ELR (cell line): ENCODE measurements around the gene PTPN1.
"Not testable (repeated sequence)": the region's sequence is repeated elsewhere in the genome, so short reads cannot be mapped to it uniquely, and the experiment has no call there.

Source experiments
- DNase-seq: peaks from one replicate; pipeline ENCODE4 v3.0.0-alpha.2; 2015; ENCODE audit warnings: low read depth

The PTPN1 gene

DNA sequence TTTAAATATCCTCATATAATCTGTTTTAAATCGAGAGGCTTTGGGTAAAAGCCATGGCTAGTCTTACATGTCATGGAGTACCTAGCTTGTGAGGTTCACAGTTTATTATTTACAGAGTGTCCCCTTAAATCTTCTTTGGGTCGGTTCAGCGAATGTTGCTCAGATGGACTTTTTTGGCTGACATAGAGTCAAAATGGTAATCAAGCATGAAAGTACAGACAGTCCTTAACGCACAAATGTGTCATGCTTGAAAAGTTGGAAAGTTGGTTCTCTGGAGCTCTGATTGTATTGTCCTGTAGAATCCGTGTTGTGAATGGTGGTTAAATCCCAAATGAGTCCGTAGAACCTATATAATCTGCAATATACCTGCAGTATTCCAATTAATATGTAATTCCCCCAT, 22.0 kb downstream of the PTPN1 start:
- no peak for DNase-seq

DNA sequence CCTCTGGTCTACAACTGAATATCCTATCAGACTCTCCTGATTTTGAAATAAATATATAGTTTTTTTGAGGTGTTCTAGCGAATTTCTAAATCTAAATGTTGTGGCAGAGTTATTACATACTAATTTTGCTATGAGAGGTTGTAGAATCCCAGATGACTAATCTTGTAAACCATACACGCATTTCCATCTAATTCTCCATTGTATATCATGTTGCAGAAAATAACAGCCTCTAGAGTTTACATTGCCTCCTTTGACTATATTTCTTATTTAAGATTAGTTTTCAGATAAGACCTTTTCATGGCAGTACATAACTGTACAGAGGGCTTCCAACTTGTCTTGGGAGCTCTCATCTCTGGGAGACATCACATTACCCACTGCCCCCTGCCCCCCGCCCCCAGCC, 22.9 kb downstream of the PTPN1 start:
- DNase-seq, result peak; percentile 73

GRCh38 chr20:50533464-50533863, 23.3 kb downstream of the PTPN1 start:
- DNase-seq, result no peak

DNA sequence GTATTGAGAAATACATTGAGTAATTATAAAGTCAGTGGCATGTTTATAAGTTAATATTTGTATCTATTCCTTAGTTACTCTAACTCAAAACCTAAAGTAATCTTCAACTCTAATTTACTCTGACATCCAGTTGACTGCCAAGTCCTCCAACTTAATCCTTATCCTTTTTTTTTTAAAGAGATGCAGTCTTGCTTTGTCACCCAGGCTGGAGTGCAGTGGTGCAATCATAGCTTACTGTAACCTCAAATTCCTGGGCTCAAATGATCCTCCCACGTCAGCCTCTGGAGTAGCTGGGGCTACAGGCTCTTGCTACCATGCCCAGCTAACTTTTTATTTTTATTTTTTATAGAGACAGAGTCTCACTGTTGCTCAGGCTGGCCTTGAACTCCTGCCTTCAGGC, 24.4 kb downstream of the PTPN1 start:
- peak; percentile 78 for DNase-seq

DNA sequence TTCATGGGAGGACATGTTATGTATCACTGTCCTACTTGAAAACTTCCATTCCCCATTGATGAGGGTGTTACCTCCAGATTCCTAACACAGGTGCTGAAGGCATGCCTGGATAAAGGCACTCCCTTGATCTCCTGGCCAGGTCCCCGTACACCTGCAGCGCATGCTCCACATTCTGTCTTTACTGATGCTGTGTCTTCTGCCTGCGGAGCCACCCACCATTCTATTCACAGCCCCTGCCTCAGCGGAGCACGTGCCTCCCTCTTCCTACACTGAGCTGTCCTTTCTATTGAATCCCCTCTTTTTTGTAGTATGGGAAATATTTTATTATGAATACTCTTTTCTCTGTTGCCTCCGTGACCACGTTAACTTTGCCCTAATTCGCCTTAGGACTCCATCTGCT, 25.0 kb downstream of the PTPN1 start:
- no peak for DNase-seq

DNA sequence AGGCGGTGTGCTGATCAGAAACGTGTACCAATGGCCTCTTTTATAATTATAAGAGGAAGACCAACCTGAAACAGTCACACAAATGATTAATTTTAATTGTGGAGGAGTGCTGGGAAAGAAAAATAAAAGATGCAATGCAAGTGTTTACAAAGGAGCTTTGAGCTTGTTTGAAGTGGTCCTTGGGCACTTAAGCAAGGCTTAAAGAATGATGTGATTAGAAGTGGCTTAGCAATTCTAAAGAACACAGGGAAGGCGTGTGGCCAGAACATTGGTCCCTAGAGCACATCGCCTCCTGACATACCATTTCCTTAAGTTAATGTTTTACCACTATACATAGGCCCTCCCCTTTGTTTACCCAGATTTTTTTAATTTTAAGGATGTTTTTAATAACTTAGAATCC, 26.1 kb downstream of the PTPN1 start:
- DNase-seq, result no peak

- DNase-seq, result no peak
Measured at GRCh38 chr20:50537546-50538201, 27.5 kb downstream of the PTPN1 start.

GRCh38 chr20:50538276-50538675, 28.1 kb downstream of the PTPN1 start:
- DNase-seq, result no peak

- not testable (repeated sequence) for DNase-seq
Measured at GRCh38 chr20:50539798-50540197, 29.6 kb downstream of the PTPN1 start.

GRCh38 chr20:50540620-50541605, 30.7 kb downstream of the PTPN1 start:
- DNase-seq, result peak; percentile 99

GRCh38 chr20:50541606-50542041, 31.4 kb downstream of the PTPN1 start:
- no peak for DNase-seq

GRCh38 chr20:50543326-50543725, 33.1 kb downstream of the PTPN1 start:
- no peak for DNase-seq

DNA sequence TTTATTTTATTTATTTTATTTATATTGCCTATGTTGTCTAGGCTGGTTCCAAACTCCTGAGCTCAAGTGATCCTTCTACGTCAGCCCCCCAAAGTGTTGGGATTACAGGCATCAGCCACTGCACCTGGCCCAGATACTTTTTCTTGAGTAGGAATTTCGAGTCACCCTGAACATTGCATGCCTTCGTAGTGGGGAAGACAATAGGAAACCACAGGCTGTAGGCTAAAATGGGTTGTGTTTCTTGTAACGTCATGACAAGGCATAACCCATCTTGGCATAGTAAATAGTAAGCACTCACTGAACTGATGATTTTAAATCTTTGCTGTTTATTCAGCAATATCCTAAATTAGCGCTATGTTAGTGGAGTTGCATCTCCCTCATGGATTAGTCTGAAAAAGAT, 34.9 kb downstream of the PTPN1 start:
- DNase-seq, result no peak

DNA sequence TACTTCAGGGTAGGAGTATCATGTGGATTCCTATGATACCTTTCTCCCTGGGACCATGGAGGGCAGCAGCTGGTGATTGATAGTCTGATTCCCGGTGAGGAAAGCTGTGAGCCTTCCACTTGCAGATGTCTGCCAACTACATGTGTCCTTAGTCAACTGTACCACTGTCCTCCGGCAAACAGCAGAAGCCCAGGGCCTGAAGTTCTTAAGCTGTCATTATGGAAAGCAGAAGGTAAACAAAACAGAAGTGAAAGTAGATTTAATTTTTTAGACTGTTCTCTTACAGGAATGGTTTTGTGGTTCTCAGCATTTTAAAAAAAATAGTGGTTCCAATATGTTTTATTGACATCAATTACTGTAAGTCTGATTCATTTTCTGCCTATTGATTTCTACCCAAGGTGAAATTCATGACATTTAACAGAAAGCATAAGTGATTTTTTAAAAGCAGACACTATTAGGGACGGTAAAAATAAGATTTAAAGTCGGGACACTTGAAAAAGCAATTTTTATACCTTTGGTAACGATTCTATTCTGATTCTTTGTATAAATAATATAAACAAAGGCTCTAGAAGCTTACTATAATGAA, 36.6 kb downstream of the PTPN1 start:
- no peak for DNase-seq

GRCh38 chr20:50547964-50548363, 37.8 kb downstream of the PTPN1 start:
- DNase-seq, result no peak

DNA sequence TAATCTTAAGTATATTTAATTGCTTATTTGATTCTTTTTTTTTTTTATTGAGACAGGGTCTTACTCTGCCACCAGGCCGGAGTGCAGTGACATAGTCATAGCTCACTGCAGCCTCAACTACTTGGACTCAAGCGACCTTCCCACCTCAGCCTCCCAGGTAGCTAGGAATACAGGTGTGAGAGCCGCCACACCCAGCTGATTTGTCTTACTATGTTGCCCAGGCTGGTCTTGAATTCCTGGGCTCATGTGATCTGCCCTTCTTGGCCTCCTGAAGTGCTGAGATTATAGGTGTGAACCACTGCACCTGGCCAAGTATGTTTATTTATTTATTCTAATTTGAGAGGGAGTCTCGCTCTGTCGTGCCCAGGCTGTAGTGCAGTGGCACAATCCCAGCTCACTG, 38.2 kb downstream of the PTPN1 start:
- DNase-seq, result no peak

GRCh38 chr20:50550531-50550930, 40.3 kb downstream of the PTPN1 start:
- no peak for DNase-seq

GRCh38 chr20:50551288-50551687, 41.1 kb downstream of the PTPN1 start:
- DNase-seq, result no peak

- no peak for DNase-seq
Measured at GRCh38 chr20:50552979-50553378, 42.8 kb downstream of the PTPN1 start.

DNA sequence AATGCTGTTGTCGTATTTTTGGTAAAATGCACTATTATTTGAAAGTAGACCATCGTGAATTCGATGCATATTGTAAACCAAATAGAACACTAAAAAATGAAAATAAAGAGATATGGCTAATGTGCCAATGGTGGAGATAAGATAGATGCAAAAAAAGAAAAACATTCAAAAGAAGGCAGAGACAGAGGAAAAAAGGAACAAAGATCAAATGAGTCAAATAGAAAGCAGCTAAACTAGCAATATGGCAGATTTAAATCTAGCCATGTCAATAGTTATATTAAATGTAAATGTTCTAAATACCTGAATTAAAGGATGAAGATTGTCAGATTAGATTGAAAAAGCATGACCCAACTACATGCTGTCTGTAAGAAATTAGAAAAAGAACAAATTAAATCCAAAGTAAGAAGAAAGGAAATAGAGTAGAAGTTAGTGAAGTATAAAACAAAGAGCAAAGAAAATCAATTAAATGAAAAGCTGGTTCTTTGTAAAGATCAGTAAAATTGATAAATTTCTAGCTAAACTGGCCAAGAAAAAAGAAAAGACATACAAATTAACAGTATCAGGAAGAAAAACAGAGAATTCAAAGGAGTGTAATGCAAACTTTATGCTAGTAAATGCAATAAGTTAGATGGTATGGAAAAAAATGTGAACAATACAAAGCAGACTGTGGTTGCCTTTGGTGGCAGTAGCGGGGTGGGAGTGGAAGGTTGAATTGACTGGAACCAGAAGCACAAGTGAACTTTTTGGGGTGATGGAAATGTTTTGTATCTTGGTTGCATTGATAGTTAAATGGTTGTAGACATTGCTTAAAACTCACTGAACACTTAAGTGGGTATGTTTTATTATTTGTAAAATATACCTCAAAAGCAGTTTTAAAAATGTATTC, 44.8 kb downstream of the PTPN1 start:
- no peak for DNase-seq

- no peak for DNase-seq
Measured at GRCh38 chr20:50555662-50556061, 45.5 kb downstream of the PTPN1 start.
